GM23338 (cell line): Measurements from ENCODE around the gene CSF2. TPM values are rescaled to one million over a fixed set of nuclear protein-coding genes. Genes with fewer than 3 reads are reported as not detected.

Source experiments
- ATAC-seq: fragments of 200-7000 bp; cut with Tn5 transposase; 3 replicates; pipeline ENCODE4 v1.9.1; 2020
- DNase-seq: peaks from one replicate; pipeline ENCODE4 v3.0.0-alpha.2; 2015; ENCODE audit warnings: low spot score
- H2AFZ ChIP-seq: fragments of 200-600 bp; sonication (generic); 2 replicates; pipeline ENCODE4 v1.8.0; 2016; ENCODE audit warnings: antibody characterized with exemption, mild to moderate bottlenecking, moderate library complexity
- H3F3A ChIP-seq: fragments of 200-600 bp; sonication (generic); replicated peaks from 2 replicates; pipeline ENCODE4 v1.8.0; 2017; ENCODE audit warnings: antibody characterized with exemption, mixed run types, low read depth
- H3K27ac ChIP-seq: fragments of 200-600 bp; sonication (generic); 2 replicates; pipeline ENCODE4 v1.6.1; 2016; ENCODE audit warnings: low read depth
- H3K27me3 ChIP-seq: fragments of 200-600 bp; sonication (generic); 2 replicates; pipeline ENCODE4 v1.8.0; 2016; ENCODE audit warnings: mild to moderate bottlenecking, mixed run types, moderate library complexity; ENCODE audit not compliant: insufficient read depth
- H3K36me3 ChIP-seq: fragments of 200-600 bp; sonication (generic); 2 replicates; pipeline ENCODE4 v1.8.0; 2016; ENCODE audit warnings: mild to moderate bottlenecking; ENCODE audit not compliant: insufficient read depth
- H3K4me1 ChIP-seq: fragments of 200-600 bp; sonication (generic); 2 replicates; pipeline ENCODE4 v1.8.0; 2016; ENCODE audit warnings: mild to moderate bottlenecking, moderate library complexity; ENCODE audit not compliant: insufficient read depth
- H3K4me2 ChIP-seq: fragments of 200-600 bp; sonication (generic); 2 replicates; pipeline ENCODE4 v1.7.1; 2017; ENCODE audit warnings: mixed run types
- H3K4me3 ChIP-seq: fragments of 200-600 bp; sonication (generic); 2 replicates; pipeline ENCODE4 v1.6.1; 2016; ENCODE audit warnings: mixed run types
- H3K79me2 ChIP-seq: fragments of 200-600 bp; sonication (generic); replicated peaks from 2 replicates; pipeline ENCODE4 v1.8.0; 2017; ENCODE audit warnings: mild to moderate bottlenecking; ENCODE audit not compliant: insufficient read depth
- H3K9me2 ChIP-seq: fragments of 200-600 bp; sonication (generic); 2 replicates; pipeline ENCODE4 v1.8.0; 2017; ENCODE audit not compliant: insufficient read depth
- H4K20me1 ChIP-seq: fragments of 200-600 bp; sonication (generic); replicated peaks from 2 replicates; pipeline ENCODE4 v1.8.0; 2017; ENCODE audit warnings: mild to moderate bottlenecking; ENCODE audit not compliant: insufficient read depth
- H3K27ac Mint-ChIP-seq: 2 replicates; pipeline ENCODE4 v1.8.0; 2020; ENCODE audit warnings: inconsistent platforms, mild to moderate bottlenecking, moderate library complexity, mixed read lengths
- H3K27me3 Mint-ChIP-seq: 3 replicates; pipeline ENCODE4 v1.8.0; 2022; ENCODE audit warnings: low read depth, mild to moderate bottlenecking, moderate library complexity, mixed read lengths, inconsistent platforms; ENCODE audit not compliant: insufficient read depth, poor library complexity
- H3K36me3 Mint-ChIP-seq: 3 replicates; pipeline ENCODE4 v1.8.0; 2021; ENCODE audit warnings: low read depth, mild to moderate bottlenecking, inconsistent platforms, moderate library complexity, mixed read lengths
- H3K4me1 Mint-ChIP-seq: 3 replicates; pipeline ENCODE4 v1.8.0; 2020; ENCODE audit warnings: mild to moderate bottlenecking, inconsistent platforms, mixed read lengths
- H3K4me3 Mint-ChIP-seq: 3 replicates; pipeline ENCODE4 v1.8.0; 2021; ENCODE audit warnings: moderate library complexity, mild to moderate bottlenecking, inconsistent platforms, mixed read lengths
- H3K9me3 Mint-ChIP-seq: 3 replicates; pipeline ENCODE4 v1.8.0; 2020; ENCODE audit warnings: moderate library complexity, mild to moderate bottlenecking, inconsistent platforms, mixed read lengths
- CREB1 ChIP-seq: fragments of 250-450 bp; sonication (Bioruptor Pico); IDR thresholded peaks from 2 replicates; pipeline ENCODE4 v1.5.0; 2020; ENCODE audit warnings: low read depth, mild to moderate bottlenecking, moderate library complexity
- EZH2 ChIP-seq: fragments of 200-600 bp; sonication (generic); IDR thresholded peaks from one replicate; pipeline ENCODE4 v1.8.0; 2017; ENCODE audit warnings: antibody characterized with exemption, mild to moderate bottlenecking, low read depth; ENCODE audit not compliant: unreplicated experiment
- EZH2phosphoT487 ChIP-seq: fragments of 200-600 bp; sonication (generic); IDR thresholded peaks from one replicate; pipeline ENCODE4 v1.8.1; 2018; ENCODE audit warnings: antibody characterized with exemption; ENCODE audit not compliant: unreplicated experiment
- JUNB ChIP-seq: IDR thresholded peaks from one replicate; pipeline ENCODE4 v1.6.1; 2016; ENCODE audit warnings: antibody characterized with exemption; ENCODE audit not compliant: unreplicated experiment
- NANOG ChIP-seq: IDR thresholded peaks from 2 replicates; pipeline ENCODE4 v1.6.1; 2016; ENCODE audit warnings: antibody characterized with exemption, borderline replicate concordance
- POLR2AphosphoS5 ChIP-seq: IDR thresholded peaks from 2 replicates; pipeline ENCODE4 v1.6.1; 2016; ENCODE audit warnings: antibody characterized with exemption, low read depth
- STAT1 ChIP-seq: IDR thresholded peaks from one replicate; pipeline ENCODE4 v1.6.1; 2016; ENCODE audit warnings: antibody characterized with exemption; ENCODE audit not compliant: unreplicated experiment
- ZNF114 ChIP-seq: fragments of 250-450 bp; sonication (Bioruptor Pico); IDR thresholded peaks from 2 replicates; pipeline ENCODE4 v1.5.0; 2020; ENCODE audit warnings: mild to moderate bottlenecking, moderate library complexity
- ZNF331 ChIP-seq: fragments of 250-450 bp; sonication (Bioruptor Pico); IDR thresholded peaks from 2 replicates; pipeline ENCODE4 v1.5.0; 2020; ENCODE audit warnings: low read depth, mild to moderate bottlenecking, moderate library complexity
- polyA plus RNA-seq: library from polyadenylated mRNA; unstranded; fragments of >200 nt; fragmentation: Nextera tagmentation; extraction: Ambion mirVana; gene quantifications from 2 replicates; pipeline ENCODE4 v1.2.1, GENCODE V29; 2016
- total RNA-seq: library from RNA; depleted of rRNA; stranded (reverse); fragments of >200 nt; shearing (Covaris generic); gene quantifications from 2 replicates; pipeline ENCODE4 v1.2.3, GENCODE V29; 2014
- TF ChIP-seq, protein P1 (sequence below), 2 experiments: fragments of 200-600 bp in 1 of 2; sonication (generic) in 1 of 2; conservative IDR thresholded peaks; 2 replicates each; pipeline versions ENCODE4 v1.5.1 to v1.6.1; 2016 to 2017; ENCODE audit warnings: antibody characterized with exemption in 2 of 2, low read depth in 2 of 2, mild to moderate bottlenecking in 2 of 2, moderate library complexity in 1 of 2
- TF ChIP-seq, protein P2 (sequence below): IDR thresholded peaks from 2 replicates; pipeline ENCODE4 v1.6.1; 2016; ENCODE audit warnings: antibody characterized with exemption
- TF ChIP-seq, protein P3 (sequence below): fragments of 250-450 bp; sonication (Bioruptor Pico); IDR thresholded peaks from 2 replicates; pipeline ENCODE4 v1.5.0; 2020; ENCODE audit warnings: mild to moderate bottlenecking, moderate library complexity
- TF ChIP-seq, protein P4 (sequence below): IDR thresholded peaks from one replicate; pipeline ENCODE4 v1.6.1; 2018; ENCODE audit warnings: antibody characterized with exemption; ENCODE audit not compliant: unreplicated experiment

Gene CSF2
- total and polyA plus RNA-seq, 2 experiments from 2014 or later: not detected

DNA sequence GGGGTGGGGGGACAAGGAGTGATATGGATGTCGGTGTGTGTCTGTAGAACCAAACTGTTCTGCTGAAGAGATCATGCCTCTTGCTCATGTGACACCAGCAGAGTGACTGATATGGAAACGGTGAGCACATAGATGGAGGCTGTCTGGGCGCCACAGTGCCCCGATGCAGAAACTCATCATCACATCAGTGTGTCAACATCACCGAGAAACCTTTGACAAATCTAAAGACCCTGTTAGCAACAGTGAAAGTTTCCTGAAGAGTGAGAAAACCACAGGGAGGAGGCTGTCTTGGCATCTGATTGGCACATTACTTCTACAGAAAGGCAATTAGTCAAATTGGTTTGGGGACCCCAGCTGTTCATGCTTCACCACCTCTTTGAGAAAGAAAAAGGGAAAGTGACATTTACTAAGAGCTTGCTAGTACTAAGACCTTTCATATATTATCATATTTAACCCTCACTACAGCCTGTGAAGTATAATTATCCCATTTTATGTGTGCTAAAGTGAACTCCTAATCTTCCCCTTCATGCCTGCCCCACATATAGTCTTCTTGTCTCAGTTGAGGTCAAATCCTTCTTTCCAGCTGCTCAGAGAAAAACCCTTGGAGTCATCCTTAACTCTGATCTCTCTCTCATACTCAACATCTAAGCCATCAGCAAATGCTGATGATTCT, 25.6 kb downstream of the CSF2 start:
- Mint-ChIP-seq H3K9me3 (no peaks in the 10 kb centered on the region), H3K27ac (no peak overlapping the region), H3K4me3 (no peak overlapping the region), H3K27me3 (no peaks in the 10 kb centered on the region), H3K4me1 (no peaks in the 10 kb centered on the region), H3K36me3 (no peaks in the 10 kb centered on the region)
- no peak for TF ChIP-seq POLR2AphosphoS5
- TF ChIP-seq STAT1: no peak
- TF ChIP-seq NANOG: no peak
- no peak for TF ChIP-seq ZNF331 (CRISPR knock-in tag)
- TF ChIP-seq EZH2phosphoT487: no peak
- TF ChIP-seq, protein P1, sequence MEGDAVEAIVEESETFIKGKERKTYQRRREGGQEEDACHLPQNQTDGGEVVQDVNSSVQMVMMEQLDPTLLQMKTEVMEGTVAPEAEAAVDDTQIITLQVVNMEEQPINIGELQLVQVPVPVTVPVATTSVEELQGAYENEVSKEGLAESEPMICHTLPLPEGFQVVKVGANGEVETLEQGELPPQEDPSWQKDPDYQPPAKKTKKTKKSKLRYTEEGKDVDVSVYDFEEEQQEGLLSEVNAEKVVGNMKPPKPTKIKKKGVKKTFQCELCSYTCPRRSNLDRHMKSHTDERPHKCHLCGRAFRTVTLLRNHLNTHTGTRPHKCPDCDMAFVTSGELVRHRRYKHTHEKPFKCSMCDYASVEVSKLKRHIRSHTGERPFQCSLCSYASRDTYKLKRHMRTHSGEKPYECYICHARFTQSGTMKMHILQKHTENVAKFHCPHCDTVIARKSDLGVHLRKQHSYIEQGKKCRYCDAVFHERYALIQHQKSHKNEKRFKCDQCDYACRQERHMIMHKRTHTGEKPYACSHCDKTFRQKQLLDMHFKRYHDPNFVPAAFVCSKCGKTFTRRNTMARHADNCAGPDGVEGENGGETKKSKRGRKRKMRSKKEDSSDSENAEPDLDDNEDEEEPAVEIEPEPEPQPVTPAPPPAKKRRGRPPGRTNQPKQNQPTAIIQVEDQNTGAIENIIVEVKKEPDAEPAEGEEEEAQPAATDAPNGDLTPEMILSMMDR (conservative IDR thresholded peaks at IDR 0.05; ENCODE audit: low read depth in 2 of 2): no peak
- TF ChIP-seq, protein P2, sequence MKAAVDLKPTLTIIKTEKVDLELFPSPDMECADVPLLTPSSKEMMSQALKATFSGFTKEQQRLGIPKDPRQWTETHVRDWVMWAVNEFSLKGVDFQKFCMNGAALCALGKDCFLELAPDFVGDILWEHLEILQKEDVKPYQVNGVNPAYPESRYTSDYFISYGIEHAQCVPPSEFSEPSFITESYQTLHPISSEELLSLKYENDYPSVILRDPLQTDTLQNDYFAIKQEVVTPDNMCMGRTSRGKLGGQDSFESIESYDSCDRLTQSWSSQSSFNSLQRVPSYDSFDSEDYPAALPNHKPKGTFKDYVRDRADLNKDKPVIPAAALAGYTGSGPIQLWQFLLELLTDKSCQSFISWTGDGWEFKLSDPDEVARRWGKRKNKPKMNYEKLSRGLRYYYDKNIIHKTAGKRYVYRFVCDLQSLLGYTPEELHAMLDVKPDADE: no peak
- TF ChIP-seq, protein P3, sequence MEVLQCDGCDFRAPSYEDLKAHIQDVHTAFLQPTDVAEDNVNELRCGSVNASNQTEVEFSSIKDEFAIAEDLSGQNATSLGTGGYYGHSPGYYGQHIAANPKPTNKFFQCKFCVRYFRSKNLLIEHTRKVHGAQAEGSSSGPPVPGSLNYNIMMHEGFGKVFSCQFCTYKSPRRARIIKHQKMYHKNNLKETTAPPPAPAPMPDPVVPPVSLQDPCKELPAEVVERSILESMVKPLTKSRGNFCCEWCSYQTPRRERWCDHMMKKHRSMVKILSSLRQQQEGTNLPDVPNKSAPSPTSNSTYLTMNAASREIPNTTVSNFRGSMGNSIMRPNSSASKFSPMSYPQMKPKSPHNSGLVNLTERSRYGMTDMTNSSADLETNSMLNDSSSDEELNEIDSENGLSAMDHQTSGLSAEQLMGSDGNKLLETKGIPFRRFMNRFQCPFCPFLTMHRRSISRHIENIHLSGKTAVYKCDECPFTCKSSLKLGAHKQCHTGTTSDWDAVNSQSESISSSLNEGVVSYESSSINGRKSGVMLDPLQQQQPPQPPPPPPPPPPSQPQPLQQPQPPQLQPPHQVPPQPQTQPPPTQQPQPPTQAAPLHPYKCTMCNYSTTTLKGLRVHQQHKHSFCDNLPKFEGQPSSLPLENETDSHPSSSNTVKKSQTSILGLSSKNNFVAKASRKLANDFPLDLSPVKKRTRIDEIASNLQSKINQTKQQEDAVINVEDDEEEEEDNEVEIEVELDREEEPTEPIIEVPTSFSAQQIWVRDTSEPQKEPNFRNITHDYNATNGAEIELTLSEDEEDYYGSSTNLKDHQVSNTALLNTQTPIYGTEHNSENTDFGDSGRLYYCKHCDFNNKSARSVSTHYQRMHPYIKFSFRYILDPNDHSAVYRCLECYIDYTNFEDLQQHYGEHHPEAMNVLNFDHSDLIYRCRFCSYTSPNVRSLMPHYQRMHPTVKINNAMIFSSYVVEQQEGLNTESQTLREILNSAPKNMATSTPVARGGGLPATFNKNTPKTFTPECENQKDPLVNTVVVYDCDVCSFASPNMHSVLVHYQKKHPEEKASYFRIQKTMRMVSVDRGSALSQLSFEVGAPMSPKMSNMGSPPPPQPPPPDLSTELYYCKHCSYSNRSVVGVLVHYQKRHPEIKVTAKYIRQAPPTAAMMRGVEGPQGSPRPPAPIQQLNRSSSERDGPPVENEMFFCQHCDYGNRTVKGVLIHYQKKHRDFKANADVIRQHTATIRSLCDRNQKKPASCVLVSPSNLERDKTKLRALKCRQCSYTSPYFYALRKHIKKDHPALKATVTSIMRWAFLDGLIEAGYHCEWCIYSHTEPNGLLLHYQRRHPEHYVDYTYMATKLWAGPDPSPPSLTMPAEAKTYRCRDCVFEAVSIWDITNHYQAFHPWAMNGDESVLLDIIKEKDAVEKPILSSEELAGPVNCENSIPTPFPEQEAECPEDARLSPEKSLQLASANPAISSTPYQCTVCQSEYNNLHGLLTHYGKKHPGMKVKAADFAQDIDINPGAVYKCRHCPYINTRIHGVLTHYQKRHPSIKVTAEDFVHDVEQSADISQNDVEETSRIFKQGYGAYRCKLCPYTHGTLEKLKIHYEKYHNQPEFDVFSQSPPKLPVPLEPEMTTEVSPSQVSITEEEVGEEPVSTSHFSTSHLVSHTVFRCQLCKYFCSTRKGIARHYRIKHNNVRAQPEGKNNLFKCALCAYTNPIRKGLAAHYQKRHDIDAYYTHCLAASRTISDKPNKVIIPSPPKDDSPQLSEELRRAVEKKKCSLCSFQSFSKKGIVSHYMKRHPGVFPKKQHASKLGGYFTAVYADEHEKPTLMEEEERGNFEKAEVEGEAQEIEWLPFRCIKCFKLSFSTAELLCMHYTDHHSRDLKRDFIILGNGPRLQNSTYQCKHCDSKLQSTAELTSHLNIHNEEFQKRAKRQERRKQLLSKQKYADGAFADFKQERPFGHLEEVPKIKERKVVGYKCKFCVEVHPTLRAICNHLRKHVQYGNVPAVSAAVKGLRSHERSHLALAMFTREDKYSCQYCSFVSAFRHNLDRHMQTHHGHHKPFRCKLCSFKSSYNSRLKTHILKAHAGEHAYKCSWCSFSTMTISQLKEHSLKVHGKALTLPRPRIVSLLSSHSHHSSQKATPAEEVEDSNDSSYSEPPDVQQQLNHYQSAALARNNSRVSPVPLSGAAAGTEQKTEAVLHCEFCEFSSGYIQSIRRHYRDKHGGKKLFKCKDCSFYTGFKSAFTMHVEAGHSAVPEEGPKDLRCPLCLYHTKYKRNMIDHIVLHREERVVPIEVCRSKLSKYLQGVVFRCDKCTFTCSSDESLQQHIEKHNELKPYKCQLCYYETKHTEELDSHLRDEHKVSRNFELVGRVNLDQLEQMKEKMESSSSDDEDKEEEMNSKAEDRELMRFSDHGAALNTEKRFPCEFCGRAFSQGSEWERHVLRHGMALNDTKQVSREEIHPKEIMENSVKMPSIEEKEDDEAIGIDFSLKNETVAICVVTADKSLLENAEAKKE: no peak
- no peak for TF ChIP-seq JUNB
- TF ChIP-seq EZH2: no peak
- TF ChIP-seq, protein P4, sequence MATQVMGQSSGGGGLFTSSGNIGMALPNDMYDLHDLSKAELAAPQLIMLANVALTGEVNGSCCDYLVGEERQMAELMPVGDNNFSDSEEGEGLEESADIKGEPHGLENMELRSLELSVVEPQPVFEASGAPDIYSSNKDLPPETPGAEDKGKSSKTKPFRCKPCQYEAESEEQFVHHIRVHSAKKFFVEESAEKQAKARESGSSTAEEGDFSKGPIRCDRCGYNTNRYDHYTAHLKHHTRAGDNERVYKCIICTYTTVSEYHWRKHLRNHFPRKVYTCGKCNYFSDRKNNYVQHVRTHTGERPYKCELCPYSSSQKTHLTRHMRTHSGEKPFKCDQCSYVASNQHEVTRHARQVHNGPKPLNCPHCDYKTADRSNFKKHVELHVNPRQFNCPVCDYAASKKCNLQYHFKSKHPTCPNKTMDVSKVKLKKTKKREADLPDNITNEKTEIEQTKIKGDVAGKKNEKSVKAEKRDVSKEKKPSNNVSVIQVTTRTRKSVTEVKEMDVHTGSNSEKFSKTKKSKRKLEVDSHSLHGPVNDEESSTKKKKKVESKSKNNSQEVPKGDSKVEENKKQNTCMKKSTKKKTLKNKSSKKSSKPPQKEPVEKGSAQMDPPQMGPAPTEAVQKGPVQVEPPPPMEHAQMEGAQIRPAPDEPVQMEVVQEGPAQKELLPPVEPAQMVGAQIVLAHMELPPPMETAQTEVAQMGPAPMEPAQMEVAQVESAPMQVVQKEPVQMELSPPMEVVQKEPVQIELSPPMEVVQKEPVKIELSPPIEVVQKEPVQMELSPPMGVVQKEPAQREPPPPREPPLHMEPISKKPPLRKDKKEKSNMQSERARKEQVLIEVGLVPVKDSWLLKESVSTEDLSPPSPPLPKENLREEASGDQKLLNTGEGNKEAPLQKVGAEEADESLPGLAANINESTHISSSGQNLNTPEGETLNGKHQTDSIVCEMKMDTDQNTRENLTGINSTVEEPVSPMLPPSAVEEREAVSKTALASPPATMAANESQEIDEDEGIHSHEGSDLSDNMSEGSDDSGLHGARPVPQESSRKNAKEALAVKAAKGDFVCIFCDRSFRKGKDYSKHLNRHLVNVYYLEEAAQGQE: no peak
- no peak for TF ChIP-seq ZNF114 (CRISPR knock-in tag)
- TF ChIP-seq CREB1: no peak
- Histone ChIP-seq H4K20me1 (no peaks in the 10 kb centered on the region), H3K4me3 (no peak overlapping the region), H3K4me2 (no peak overlapping the region), H3K27ac (no peak overlapping the region), H3K79me2 (no peaks in the 10 kb centered on the region), H3K9me2 (no peaks in the 10 kb centered on the region), H3K36me3 (no peaks in the 10 kb centered on the region), H3F3A (no peaks in the 10 kb centered on the region), H3K27me3 (no peaks in the 10 kb centered on the region), H2AFZ (no peak overlapping the region), H3K4me1 (no peaks in the 10 kb centered on the region)
- no peak for ATAC-seq
- no peak for DNase-seq
